GM12865 (cell line): ENCODE results near the gene GALNT11.
"Not testable (repeated sequence)": the region's sequence is repeated elsewhere in the genome, so short reads cannot be mapped to it uniquely, and the experiment has no call there.

Experiments
- DNase-seq: peaks from one replicate; pipeline ENCODE4 v3.0.0; 2010; ENCODE audit warnings: low read depth
- H3K4me3 ChIP-seq: 2 replicates; pipeline ENCODE4 v1.5.1; 2011; ENCODE audit warnings: mild to moderate bottlenecking, low read depth, low read length, control low read depth
- TF ChIP-seq, protein P1 (sequence below): IDR thresholded peaks from 2 replicates; pipeline ENCODE4 v1.5.1; 2011; ENCODE audit warnings: low read length, control low read depth, low read depth, inconsistent platforms; ENCODE audit not compliant: insufficient read depth; ENCODE audit errors: missing control alignments

Gene GALNT11

DNA sequence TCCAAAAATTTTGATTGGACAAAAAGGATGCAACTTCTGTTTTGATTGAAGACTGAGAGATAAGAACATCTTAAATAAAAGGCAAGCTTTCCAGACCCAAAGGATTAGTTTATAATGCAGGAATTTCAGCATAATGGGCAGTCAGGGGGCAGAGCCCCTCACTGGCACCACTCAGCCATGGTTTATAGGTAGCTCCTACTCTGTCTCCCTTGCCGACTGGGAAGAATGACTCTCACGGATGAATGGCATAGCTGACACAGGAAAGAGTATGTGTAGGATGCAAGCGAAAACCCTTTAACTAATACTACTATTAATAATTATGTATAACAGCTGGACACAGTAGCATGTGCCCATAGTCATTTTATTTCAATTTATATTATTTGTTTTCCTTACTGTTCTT is 53.3 kb downstream of the GALNT11 start:
- TF ChIP-seq, protein P1, sequence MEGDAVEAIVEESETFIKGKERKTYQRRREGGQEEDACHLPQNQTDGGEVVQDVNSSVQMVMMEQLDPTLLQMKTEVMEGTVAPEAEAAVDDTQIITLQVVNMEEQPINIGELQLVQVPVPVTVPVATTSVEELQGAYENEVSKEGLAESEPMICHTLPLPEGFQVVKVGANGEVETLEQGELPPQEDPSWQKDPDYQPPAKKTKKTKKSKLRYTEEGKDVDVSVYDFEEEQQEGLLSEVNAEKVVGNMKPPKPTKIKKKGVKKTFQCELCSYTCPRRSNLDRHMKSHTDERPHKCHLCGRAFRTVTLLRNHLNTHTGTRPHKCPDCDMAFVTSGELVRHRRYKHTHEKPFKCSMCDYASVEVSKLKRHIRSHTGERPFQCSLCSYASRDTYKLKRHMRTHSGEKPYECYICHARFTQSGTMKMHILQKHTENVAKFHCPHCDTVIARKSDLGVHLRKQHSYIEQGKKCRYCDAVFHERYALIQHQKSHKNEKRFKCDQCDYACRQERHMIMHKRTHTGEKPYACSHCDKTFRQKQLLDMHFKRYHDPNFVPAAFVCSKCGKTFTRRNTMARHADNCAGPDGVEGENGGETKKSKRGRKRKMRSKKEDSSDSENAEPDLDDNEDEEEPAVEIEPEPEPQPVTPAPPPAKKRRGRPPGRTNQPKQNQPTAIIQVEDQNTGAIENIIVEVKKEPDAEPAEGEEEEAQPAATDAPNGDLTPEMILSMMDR, result no peak
- no peak overlapping the region for H3K4me3 ChIP-seq
- no peak for DNase-seq

DNA sequence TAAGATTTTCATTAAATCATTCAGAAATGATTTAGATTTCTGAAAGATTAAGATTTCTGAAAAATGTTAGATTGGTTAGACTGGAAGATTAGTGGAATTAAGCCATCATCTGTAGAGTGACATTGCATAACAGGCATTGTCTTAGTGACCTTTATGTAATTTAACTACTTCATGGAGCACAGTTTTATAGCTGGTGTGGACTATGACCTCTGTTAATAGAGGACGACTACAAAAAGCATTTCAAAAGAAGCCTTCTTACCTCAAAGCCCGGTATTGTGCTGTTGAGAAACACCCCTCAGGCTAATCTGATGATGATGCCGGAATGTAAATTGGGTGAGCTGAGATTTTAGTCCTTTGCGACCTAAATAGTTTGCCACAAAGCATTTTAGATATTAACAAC is 55.6 kb downstream of the GALNT11 start:
- H3K4me3 ChIP-seq, result no peak overlapping the region
- TF ChIP-seq, protein P1, result no peak
- DNase-seq, result no peak

GRCh38 chr7:152082073-152082721 is 56.7 kb downstream of the GALNT11 start:
- DNase-seq, result not testable (repeated sequence)

DNA sequence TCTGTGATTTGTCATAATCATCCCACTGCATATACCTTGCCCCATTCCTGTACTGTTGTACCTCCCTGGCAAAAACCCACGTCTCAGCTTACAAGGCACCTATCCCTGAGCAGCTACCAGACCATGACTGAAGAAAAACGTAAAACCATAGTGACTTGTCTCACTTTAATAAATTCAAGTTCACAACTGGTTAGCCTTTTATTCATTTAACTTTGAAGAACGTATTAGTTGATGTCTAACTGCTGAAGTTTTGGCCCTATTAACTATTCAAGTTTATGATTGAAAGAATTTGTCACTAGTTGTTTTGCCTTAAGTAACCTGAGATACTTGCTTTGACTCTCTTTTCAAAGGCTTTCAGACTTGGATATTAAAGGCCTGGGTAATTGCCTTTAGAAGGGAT is 59.7 kb downstream of the GALNT11 start:
- TF ChIP-seq, protein P1, result no peak
- no peak overlapping the region for H3K4me3 ChIP-seq
- DNase-seq, result no peak

More at GRCh38 chr7:152082073-152082721, 56.7 kb downstream of the GALNT11 start:
- not testable (repeated sequence) for H3K4me3 ChIP-seq

- no peak for DNase-seq
- H3K4me3 ChIP-seq, result no peak overlapping the region
- TF ChIP-seq, protein P1, result no peak
These were observed 61.0 kb downstream of the GALNT11 start for GRCh38 chr7:152086513-152086912.

DNA sequence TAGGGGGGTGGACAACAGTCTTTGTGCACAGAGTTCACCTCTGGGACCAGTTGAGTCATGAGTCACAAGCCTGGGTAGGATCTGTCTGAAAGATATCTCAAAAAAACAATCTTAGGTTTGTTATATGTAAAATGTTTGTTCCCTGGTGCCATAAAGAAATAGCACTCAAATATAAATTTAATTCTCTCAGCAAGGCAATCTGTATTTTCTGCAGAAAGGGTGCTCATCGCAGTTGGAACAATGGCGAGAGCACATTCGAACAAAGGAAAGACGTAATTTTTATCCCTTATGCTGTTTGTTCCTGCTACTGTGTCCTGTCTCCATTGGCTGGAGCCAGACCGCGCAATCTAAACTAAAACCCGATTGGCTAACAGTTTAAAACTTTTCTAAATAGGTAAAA is 63.7 kb downstream of the GALNT11 start:
- no peak overlapping the region for H3K4me3 ChIP-seq
- TF ChIP-seq, protein P1, result no peak
- DNase-seq, result no peak

- TF ChIP-seq, protein P1, result no peak
- DNase-seq, result no peak
These were observed 65.3 kb downstream of the GALNT11 start for GRCh38 chr7:152090747-152091146.

More at GRCh38 chr7:152090747-152091146, 65.3 kb downstream of the GALNT11 start:
- no peak overlapping the region for H3K4me3 ChIP-seq
